Activated CD4-positive, alpha-beta T cell treated with anti-CD3 and anti-CD28 coated beads, Interleukin-10, Interleukin-2, amounts not matched to agents 100 ng/mL and 50 ng/mL, durations not matched to agents 16 hours and 8 hours (primary cell): ENCODE data around the gene CD180.
"Not testable (repeated sequence)": the region's sequence is repeated elsewhere in the genome, so short reads cannot be mapped to it uniquely, and the experiment has no call there.

Experiments
- DNase-seq: peaks from one replicate; pipeline ENCODE4 v3.0.0-alpha.2; 2020

Gene CD180

GRCh38 chr5:67187006-67187715 is 9.4 kb downstream of the CD180 start:
- no peak for DNase-seq

- DNase-seq: no peak
Measured at GRCh38 chr5:67183859-67184258, 12.7 kb downstream of the CD180 start.

- DNase-seq: no peak
Measured at GRCh38 chr5:67182301-67182790, 14.3 kb downstream of the CD180 start.

GRCh38 chr5:67181648-67182221 is 14.9 kb downstream of the CD180 start:
- no peak for DNase-seq

DNA sequence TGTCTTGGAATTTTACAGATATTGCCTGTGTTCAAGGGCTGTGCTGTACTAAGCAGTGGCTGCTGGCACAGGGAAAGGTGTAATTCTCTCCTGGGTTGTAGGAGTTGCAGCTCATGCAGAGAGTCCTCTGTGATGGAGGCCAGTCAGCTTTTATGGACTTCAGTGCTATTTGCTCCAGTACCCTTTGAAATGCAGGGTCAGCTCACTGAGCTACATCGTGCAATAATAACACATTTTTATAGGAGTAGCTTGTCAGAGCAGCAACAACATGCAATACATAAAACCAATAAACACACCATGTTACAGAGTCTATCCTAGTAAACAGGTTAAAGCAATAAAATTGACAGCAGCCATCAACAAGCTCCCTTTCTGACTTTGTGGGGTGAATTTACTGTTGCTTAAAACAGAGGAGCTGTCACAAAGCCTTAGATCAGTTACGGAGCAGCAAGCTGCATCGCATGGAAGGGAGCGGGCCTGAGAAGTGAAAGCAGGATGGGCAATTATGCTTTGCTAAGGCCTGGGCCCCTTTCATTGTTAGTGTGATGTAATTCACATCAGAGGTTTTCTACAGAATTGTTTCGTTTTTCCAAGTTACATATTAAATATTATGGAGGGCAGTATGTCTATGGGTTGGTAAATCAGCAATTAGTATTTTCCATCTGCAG is 16.8 kb downstream of the CD180 start:
- no peak for DNase-seq

- no peak for DNase-seq
Measured at GRCh38 chr5:67178966-67179365, 17.6 kb downstream of the CD180 start.

- DNase-seq: peak; percentile 27
Measured at GRCh38 chr5:67178085-67178484, 18.5 kb downstream of the CD180 start.

- DNase-seq: no peak
Measured at GRCh38 chr5:67176936-67177335, 19.7 kb downstream of the CD180 start.

GRCh38 chr5:67173959-67174358 is 22.6 kb downstream of the CD180 start:
- peak; percentile 18 for DNase-seq

DNA sequence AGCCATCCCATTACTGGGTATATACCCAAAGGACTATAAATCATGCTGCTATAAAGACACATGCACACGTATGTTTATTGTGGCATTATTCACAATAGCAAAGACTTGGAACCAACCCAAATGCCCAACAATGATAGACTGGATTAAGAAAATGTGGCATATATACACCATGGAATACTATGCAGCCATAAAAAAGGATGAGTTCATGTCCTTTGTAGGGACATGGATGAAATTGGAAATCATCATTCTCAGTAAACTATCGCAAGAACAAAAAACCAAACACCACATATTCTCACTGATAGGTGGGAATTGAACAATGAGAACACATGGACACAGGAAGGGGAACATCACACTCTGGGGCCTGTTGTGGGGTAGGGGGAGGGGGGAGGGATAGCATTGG is 23.2 kb downstream of the CD180 start:
- DNase-seq: not testable (repeated sequence)

GRCh38 chr5:67170767-67171166 is 25.8 kb downstream of the CD180 start:
- DNase-seq: no peak

- no peak for DNase-seq
Measured at GRCh38 chr5:67168069-67168468, 28.5 kb downstream of the CD180 start.

DNA sequence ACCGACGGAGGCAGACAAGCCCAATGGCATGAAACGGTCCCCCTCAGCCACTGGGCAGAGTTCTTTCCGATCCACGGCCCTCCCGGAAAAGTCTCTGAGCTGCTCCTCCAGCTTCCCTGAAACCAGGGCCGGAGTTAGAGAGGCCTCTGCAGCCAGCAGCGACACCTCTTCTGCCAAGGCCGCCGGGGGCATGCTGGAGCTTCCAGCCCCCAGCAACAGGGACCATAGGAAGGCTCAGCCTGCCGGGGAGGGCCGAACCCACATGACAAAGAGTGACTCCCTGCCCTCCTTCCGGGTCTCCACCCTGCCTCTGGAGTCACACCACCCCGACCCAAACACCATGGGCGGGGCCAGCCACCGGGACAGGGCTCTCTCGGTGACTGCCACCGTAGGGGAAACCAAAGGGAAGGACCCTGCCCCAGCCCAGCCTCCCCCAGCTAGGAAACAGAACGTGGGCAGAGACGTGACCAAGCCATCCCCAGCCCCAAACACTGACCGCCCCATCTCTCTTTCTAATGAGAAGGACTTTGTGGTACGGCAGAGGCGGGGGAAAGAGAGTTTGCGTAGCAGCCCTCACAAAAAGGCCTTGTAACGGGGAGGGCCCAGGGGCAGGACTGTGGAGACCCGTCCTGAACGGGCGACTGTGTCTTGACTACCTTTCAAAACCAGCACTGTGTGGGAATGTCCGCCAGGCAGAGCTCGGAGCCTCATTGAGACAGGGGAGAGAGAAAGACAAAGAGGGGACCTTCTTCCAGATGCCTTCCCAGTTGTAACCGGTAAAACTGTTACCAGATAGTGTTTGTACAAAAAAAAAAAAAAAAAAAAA is 29.9 kb downstream of the CD180 start:
- DNase-seq: peak; percentile 87

DNA sequence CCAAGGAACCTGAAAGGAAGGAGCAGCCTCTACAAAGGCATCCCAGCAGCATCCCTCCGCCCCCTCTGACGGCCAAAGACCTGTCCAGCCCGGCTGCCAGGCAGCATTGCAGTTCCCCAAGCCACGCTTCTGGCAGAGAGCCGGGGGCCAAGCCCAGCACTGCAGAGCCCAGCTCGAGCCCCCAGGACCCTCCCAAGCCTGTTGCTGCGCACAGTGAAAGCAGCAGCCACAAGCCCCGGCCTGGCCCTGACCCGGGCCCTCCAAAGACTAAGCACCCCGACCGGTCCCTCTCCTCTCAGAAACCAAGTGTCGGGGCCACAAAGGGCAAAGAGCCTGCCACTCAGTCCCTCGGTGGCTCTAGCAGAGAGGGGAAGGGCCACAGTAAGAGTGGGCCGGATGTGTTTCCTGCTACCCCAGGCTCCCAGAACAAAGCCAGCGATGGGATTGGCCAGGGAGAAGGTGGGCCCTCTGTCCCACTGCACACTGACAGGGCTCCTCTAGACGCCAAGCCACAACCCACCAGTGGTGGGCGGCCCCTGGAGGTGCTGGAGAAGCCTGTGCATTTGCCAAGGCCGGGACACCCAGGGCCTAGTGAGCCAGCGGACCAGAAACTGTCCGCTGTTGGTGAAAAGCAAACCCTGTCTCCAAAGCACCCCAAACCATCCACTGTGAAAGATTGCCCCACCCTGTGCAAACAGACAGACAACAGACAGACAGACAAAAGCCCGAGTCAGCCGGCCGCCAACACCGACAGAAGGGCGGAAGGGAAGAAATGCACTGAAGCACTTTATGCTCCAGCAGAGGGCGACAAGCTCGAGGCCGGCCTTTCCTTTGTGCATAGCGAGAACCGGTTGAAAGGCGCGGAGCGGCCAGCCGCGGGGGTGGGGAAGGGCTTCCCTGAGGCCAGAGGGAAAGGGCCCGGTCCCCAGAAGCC is 30.8 kb downstream of the CD180 start:
- peak; percentile 87 for DNase-seq

DNA sequence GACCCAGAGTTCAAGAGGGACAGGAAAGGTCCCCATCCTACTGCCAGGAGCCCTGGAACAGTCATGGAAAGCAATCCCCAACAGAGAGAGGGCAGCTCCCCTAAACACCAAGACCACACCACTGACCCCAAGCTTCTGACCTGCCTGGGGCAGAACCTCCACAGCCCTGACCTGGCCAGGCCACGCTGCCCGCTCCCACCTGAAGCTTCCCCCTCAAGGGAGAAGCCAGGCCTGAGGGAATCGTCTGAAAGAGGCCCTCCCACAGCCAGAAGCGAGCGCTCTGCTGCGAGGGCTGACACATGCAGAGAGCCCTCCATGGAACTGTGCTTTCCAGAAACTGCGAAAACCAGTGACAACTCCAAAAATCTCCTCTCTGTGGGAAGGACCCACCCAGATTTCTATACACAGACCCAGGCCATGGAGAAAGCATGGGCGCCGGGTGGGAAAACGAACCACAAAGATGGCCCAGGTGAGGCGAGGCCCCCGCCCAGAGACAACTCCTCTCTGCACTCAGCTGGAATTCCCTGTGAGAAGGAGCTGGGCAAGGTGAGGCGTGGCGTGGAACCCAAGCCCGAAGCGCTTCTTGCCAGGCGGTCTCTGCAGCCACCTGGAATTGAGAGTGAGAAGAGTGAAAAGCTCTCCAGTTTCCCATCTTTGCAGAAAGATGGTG is 31.6 kb downstream of the CD180 start:
- no peak for DNase-seq

DNA sequence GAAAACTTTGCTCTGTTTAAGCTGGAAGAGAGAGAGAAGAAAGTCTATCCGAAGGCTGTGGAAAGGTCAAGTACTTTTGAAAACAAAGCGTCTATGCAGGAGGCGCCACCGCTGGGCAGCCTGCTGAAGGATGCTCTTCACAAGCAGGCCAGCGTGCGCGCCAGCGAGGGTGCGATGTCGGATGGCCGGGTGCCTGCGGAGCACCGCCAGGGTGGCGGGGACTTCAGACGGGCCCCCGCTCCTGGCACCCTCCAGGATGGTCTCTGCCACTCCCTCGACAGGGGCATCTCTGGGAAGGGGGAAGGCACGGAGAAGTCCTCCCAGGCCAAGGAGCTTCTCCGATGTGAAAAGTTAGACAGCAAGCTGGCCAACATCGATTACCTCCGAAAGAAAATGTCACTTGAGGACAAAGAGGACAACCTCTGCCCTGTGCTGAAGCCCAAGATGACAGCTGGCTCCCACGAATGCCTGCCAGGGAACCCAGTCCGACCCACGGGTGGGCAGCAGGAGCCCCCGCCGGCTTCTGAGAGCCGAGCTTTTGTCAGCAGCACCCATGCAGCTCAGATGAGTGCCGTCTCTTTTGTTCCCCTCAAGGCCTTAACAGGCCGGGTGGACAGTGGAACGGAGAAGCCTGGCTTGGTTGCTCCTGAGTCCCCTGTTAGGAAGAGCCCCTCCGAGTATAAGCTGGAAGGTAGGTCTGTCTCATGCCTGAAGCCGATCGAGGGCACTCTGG is 32.6 kb downstream of the CD180 start:
- DNase-seq: no peak

- DNase-seq: no peak
Measured at GRCh38 chr5:67163231-67163756, 33.3 kb downstream of the CD180 start.

DNA sequence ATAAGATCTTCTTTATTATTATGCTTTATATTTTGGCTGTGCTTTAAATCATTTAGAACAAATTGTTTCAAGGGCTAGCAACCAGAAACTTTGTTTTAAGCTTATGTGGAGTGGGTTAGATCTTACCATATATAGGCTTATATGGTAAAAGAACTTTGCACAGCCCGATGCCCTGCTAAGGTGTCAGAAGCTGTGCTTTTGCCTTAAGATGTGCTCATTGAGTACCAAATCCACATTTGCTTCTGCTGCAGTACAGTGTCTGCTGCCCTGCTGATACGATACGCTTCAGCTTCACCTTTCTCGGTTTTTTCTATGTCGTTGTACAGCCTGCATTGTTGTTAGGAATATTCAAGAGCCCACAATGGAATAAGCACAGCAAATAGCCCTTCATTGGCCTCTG is 34.8 kb downstream of the CD180 start:
- no peak for DNase-seq

DNA sequence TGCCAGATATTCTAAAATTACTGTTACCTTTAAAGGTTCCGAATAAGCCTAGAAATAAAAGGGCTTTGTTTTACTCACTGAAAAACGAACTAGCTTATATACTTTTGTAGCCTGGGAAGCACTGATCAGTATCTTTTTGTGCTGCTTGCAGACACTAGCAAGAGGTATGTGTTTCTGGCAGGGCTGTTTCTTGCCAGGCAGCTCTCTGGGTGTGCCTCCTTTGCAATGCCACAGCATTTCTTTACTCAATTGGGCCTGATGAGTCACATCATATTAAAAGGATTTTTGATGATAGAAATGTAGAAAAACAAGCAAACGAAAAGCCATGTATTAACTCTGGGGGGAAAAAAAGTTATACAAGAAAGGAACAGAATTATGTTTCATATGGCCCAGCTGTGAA is 35.6 kb downstream of the CD180 start:
- peak; percentile 59 for DNase-seq

- DNase-seq: no peak
Measured at GRCh38 chr5:67160272-67160671, 36.3 kb downstream of the CD180 start.
